IPS-11a (cell line): Measurements from ENCODE around the gene LY6G6D.

Source experiments
- H3K4me3 ChIP-seq: one replicate; pipeline ENCODE4 v1.5.1; 2013; ENCODE audit warnings: low read depth, low read length, control low read depth

LY6G6D gene

DNA sequence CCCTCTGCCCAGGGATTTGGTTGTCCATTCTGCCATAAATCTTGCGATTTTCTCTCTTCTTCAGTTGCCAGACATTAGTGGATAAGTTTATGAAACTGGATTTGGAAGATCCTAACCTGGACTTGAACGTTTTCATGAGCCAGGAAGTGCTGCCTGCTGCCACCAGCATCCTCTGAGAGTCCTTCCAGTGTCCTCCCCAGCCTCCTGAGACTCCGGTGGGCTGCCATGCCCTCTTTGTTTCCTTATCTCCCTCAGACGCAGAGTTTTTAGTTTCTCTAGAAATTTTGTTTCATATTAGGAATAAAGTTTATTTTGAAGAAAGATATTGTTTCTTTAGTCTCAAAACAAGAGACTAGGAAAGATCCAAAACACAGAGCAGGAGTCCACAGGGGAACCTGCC, 47.2 kb downstream of the LY6G6D start, which contains the start of gene SAPCD1:
TSS of gene SAPCD1 (plus strand) at position 301 of the 400 bp plus-strand sequence. CDS start 399 bp downstream, outside the sequence.
- no peak within 1 kb of the TSS for H3K4me3 ChIP-seq

DNA sequence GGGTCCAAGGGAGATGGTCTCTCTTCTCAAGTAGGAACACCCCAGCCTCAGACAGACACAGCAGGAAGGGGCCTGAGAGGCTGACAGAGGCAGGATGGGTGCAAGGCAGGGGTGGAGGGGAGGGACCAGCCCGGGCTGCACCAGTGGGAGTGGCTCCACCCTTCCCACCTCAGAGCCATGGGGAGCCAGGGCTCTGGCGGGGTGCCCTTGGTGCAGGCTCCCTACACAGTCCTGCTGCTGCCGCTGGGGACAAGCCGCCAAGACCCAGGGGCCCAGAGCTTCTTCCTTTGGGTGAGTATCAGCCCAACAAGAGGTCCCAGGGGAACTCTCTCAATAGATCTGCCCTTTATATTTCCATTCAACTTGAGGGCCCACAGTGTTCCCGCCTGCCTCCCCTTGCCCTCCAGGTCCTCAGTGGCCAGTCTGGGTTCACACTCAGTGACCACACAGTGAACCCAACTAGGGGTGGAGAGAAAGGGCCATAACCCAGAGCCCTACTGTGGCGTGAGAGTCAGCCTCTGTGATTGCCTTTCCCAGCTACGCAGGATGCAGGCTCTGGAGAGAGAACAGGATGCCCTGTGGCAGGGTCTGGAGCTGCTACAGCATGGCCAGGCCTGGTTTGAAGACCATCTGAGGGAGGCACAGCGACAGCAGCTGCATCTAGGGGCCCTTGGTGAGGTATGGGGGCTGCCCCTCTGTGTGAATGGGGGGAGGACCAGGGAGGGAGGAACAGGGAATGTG, 47.9 kb downstream of the LY6G6D start:
- H3K4me3 ChIP-seq: no peak overlapping the region

DNA sequence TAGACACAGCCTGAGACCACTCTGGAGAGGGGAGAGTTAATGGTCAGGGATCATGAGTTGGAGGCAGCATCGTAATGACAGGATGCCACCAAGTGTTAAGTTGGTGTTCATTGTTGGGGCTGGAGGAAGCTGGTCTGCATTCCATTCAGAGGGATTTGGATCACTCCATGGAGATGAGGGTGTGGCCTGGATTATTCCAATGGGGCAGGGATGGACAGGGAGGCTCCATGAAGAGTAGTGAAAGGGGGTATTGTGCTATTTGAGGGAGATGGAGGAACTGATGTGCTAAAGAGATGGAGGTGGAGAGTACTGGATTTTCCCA, 48.4 kb downstream of the LY6G6D start:
- no peak overlapping the region for H3K4me3 ChIP-seq

DNA sequence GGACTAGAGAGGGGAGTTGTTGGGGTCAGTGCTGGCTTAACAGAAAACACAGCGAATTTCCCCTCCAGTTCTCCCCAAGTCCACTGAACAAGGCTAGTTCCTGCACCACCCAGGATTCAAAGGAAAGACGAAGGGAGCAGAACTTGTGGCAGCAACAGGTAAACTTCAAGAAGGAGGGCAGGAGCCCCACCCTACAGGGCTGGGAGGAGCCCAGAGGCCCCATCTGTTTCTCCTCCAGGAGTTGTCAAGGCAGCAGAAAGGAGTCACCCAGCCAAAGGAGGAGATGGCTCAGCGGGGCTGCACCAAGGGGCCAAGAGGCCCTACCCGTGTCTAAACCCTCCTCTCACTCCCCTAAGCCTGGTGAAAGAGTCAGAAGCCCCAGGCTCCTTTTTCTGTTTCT, 49.0 kb downstream of the LY6G6D start:
- no peak overlapping the region for H3K4me3 ChIP-seq

DNA sequence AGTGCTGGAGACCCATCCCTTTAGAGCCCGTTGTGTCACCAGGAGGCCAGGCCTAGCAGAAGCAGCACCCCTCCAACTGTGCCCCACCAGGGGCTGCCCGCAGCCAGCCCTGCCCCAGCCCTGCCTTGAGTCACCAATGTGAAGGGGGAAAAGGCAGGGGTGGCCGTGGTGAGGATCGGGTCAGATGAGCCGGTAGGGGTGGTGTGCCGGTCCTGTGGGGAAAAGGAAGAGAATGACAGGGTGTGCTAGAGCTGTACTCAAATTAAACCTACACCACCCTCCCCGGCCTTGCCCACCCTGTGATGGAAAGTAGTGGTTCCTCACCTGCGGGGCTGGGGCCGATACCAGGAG, 50.4 kb downstream of the LY6G6D start:
- no peak overlapping the region for H3K4me3 ChIP-seq

DNA sequence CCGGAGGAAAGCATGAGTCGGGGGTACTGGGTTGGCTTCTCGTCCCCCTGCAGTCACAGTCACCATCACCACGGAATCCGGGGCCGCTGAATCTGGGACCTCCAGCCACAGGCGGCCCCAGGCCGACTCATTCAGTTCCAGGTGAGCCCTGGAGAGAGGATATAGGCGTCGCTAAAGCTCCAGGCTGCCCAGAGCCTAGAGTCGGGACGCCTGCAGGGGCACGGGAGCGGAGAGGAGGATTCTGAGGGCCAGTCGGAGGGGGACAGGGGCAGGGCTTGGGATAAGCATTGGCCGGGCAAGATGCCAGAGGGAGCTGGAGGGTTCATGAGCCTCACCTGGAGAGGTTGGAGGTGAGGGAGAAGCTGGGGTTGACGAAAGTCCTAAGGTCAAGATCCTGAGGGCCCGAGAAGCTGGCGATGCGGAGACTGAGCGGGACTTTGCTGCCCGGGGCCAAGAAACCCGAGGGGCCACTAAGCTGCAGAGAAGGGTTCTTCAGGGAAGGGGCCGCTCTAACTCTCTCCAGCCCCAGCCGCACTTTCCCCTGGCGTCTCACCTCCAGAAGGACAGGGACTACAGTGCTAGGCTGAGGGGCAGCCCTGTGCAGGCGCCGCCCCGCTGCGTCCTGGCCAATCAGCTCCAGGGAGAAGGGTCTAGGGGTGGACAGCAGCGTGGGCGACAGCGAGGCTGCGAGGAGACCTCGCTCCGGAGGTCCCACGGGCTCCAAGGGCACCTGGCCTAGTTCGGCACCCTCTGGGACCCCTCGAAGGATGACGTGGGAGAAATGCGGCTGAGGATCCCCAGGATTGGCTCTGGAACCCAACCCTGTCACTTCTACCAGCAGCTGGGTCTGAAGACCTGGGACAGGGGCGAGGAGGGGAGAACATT, 51.0 kb downstream of the LY6G6D start:
- no peak overlapping the region for H3K4me3 ChIP-seq

DNA sequence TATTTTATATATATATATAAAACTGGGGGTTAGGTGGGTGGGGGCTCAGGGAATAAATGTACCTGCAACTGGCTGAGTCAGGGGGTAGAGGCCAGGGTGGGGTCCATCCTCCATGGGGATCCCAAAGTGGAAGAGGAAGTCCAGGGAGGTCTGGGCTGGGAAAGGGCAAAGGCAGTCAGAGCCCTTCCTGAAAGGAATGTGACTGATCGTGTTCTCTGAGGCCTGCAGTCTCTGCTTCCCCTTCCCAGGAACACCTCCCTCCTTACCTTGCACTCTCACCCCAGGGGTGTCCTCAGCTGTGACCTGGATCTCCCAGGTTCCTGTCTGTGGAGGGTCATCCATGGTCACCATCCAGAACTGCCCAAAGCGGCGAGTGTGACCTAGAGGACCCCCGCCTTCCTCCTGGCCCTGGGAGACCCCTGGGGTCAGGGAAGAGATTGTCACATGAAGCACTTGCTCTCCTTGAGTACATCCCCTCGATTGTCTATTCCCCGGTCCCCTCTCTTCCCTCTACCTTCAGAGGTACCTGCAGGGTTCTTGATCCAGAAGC, 52.0 kb downstream of the LY6G6D start:
- H3K4me3 ChIP-seq: no peak overlapping the region
